ENCODE data around the gene REXO1.

- no peak for TF ChIP-seq POLR2AphosphoS5 (IDR thresholded peaks at IDR 0.05)
- no peak for TF ChIP-seq POLR2A (IDR thresholded peaks at IDR 0.05; ENCODE audit: low read depth)
- no peak for TF ChIP-seq CTCF (IDR thresholded peaks at IDR 0.05)
Observed at GRCh38 chr19:1888385-1888784, 40.1 kb upstream of the REXO1 start.
